ENCODE results near the gene SHISAL2A.

Gene SHISAL2A

GRCh38 chr1:52633291-52633754 is 355 bp downstream of the SHISAL2A start:
- no peak for TF ChIP-seq CTCF (IDR thresholded peaks at IDR 0.05; ENCODE audit: insufficient read depth, missing control alignments)
- FAIRE-seq (no peak), DNase-seq (ENCODE audit: insufficient read length, low spot score) (no peak)

GRCh38 chr1:52634111-52634510 is 1.1 kb downstream of the SHISAL2A start:
- DNase-seq (ENCODE audit: insufficient read length, low spot score) (no peak), FAIRE-seq (no peak)
- TF ChIP-seq CTCF (IDR thresholded peaks at IDR 0.05; ENCODE audit: insufficient read depth, missing control alignments): no peak

GRCh38 chr1:52635321-52636089 is 2.5 kb downstream of the SHISAL2A start:
- TF ChIP-seq CTCF (IDR thresholded peaks at IDR 0.05; ENCODE audit: insufficient read depth, missing control alignments): no peak
- DNase-seq (ENCODE audit: insufficient read length, low spot score) (no peak), FAIRE-seq (no peak)

- no peak for FAIRE-seq
- no peak for DNase-seq (ENCODE audit: insufficient read length, low spot score)
- no peak for TF ChIP-seq CTCF (IDR thresholded peaks at IDR 0.05; ENCODE audit: insufficient read depth, missing control alignments)
Observed at GRCh38 chr1:52636721-52637695, 4.0 kb downstream of the SHISAL2A start.

GRCh38 chr1:52637946-52638345 is 5.0 kb downstream of the SHISAL2A start:
- no peak for DNase-seq (ENCODE audit: insufficient read length, low spot score)
- no peak for FAIRE-seq
- no peak for TF ChIP-seq CTCF (IDR thresholded peaks at IDR 0.05; ENCODE audit: insufficient read depth, missing control alignments)

- no peak for TF ChIP-seq CTCF (IDR thresholded peaks at IDR 0.05; ENCODE audit: insufficient read depth, missing control alignments)
- FAIRE-seq: no peak
Observed at GRCh38 chr1:52640697-52641096, 7.7 kb downstream of the SHISAL2A start.

More at GRCh38 chr1:52640697-52641096, 7.7 kb downstream of the SHISAL2A start:
- no peak for DNase-seq (ENCODE audit: insufficient read length, low spot score)

All from D721Med (cell line).